A549 (cell line): ENCODE data around the gene PTRH1. TPM values are rescaled to one million over a fixed set of nuclear protein-coding genes. Genes with fewer than 3 reads are reported as not detected.
A peak's percentile ranks its signal among the peaks of the same experiment; 100 is the strongest.

Experiments used
- ATAC-seq, 2 experiments: fragments of 200-7000 bp in 1 of 2; fragments of >200 bp in 1 of 2; cut with Nextera tagmentation in 1 of 2; cut with Tn5 transposase in 1 of 2; 3 replicates each; pipeline versions ENCODE4 v1.8.0 to v1.9.1; 2018 to 2020; ENCODE audit warnings: mild to moderate bottlenecking in 1 of 2, moderate library complexity in 1 of 2
- CTCF ChIA-PET: fragments of 300-600 bp; sonication (Branson Sonifier 250); formaldehyde crosslinking; extraction: SDS; loops from one replicate; lab custom pipeline; 2021; ENCODE audit warnings: antibody characterized with exemption, inconsistent platforms; lab: Yijun Ruan, JAX
- POLR2A ChIA-PET: fragments of 350-600 bp; formaldehyde crosslinking; extraction: SDS; loops from one replicate; lab custom pipeline; 2021; ENCODE audit warnings: antibody characterized with exemption, inconsistent platforms; lab: Yijun Ruan, JAX
- DNase-seq, 2 experiments: peaks; one replicate each; pipeline versions ENCODE4 v3.0.0 to v3.0.0-alpha.2; 2011 to 2016; ENCODE audit warnings: low read depth in 1 of 2, low spot score in 1 of 2
- FAIRE-seq: peaks from 2 replicates; lab custom pipeline; 2011; peaks lifted over from hg19 to GRCh38; lab: Jason Lieb, UNC
- H3K27ac ChIP-seq, 2 experiments: fragments of >200 bp; sonication (Bioruptor Twin); formaldehyde crosslinking; 3 replicates each; pipeline ENCODE4 v1.5.1; 2016 to 2017
- H3K4me1 ChIP-seq: fragments of >200 bp; sonication (Bioruptor Twin); formaldehyde crosslinking; 3 replicates; pipeline ENCODE4 v1.6.1; 2016
- H3K4me2 ChIP-seq: fragments of >200 bp; sonication (Bioruptor Twin); formaldehyde crosslinking; 3 replicates; pipeline ENCODE4 v1.6.1; 2016
- H3K4me3 ChIP-seq: fragments of >200 bp; sonication (Bioruptor Twin); formaldehyde crosslinking; 3 replicates; pipeline ENCODE4 v1.5.1; 2016
- H3K9me3 ChIP-seq: fragments of >200 bp; sonication (Bioruptor Twin); formaldehyde crosslinking; 3 replicates; pipeline ENCODE4 v1.6.1; 2016
- BHLHE40 ChIP-seq: IDR thresholded peaks from 2 replicates; pipeline ENCODE4 v1.6.1; 2012; ENCODE audit warnings: low read depth, low read length, inconsistent platforms
- CHD2 ChIP-seq: fragments of 150-350 bp; IDR thresholded peaks from 2 replicates; pipeline ENCODE4 v1.6.1; 2014; ENCODE audit warnings: low read length; ENCODE audit not compliant: partially characterized antibody
- CTCF ChIP-seq: fragments of >200 bp; sonication (Bioruptor Twin); formaldehyde crosslinking; IDR thresholded peaks from 3 replicates; pipeline ENCODE4 v1.5.1; 2016
- E2F6 ChIP-seq: IDR thresholded peaks from 2 replicates; pipeline ENCODE4 v1.6.1; 2012; ENCODE audit warnings: low read depth, borderline replicate concordance
- EHF ChIP-seq: fragments of 250-450 bp; sonication (Bioruptor Pico); IDR thresholded peaks from 2 replicates; pipeline ENCODE4 v1.5.0; 2020; ENCODE audit warnings: mild to moderate bottlenecking
- HEYL ChIP-seq: fragments of 250-450 bp; sonication (Bioruptor Pico); IDR thresholded peaks from 2 replicates; pipeline ENCODE4 v1.8.0; 2021; ENCODE audit warnings: mild to moderate bottlenecking, moderate library complexity
- HOXA7 ChIP-seq: fragments of 250-450 bp; sonication (Bioruptor Pico); IDR thresholded peaks from 2 replicates; pipeline ENCODE4 v1.5.0; 2020; ENCODE audit warnings: mild to moderate bottlenecking, moderate library complexity
- HOXB13 ChIP-seq: fragments of 250-450 bp; sonication (Bioruptor Pico); IDR thresholded peaks from 2 replicates; pipeline ENCODE4 v1.5.0; 2020; ENCODE audit warnings: low read depth, mild to moderate bottlenecking, moderate library complexity
- JUNB ChIP-seq: fragments of >200 bp; sonication (Bioruptor Twin); formaldehyde crosslinking; IDR thresholded peaks from 2 replicates; pipeline ENCODE4 v1.6.1; 2016
- NR3C1 ChIP-seq: fragments of >200 bp; sonication (Bioruptor Twin); formaldehyde crosslinking; IDR thresholded peaks from 3 replicates; pipeline ENCODE4 v1.6.1; 2017
- PHF8 ChIP-seq: fragments of 200-600 bp; sonication (generic); IDR thresholded peaks from 2 replicates; pipeline ENCODE4 v1.6.1; 2016; ENCODE audit warnings: low read depth, mild to moderate bottlenecking, antibody characterized with exemption, moderate library complexity, borderline replicate concordance
- RAD21 ChIP-seq, 2 experiments: fragments of >200 bp in 1 of 2; sonication (Bioruptor Twin) in 1 of 2; formaldehyde crosslinking in 1 of 2; IDR thresholded peaks in 1 of 2; conservative IDR thresholded peaks in 1 of 2; 2 replicates in 1 of 2; 3 replicates in 1 of 2; pipeline ENCODE4 v1.6.1; 2012 to 2018; ENCODE audit warnings: inconsistent platforms in 1 of 2
- RCOR1 ChIP-seq: fragments of 150-350 bp; IDR thresholded peaks from 2 replicates; pipeline ENCODE4 v1.6.1; 2014; ENCODE audit warnings: antibody characterized with exemption, low read length, low read depth
- SREBF2 ChIP-seq: fragments of 450-650 bp; IDR thresholded peaks from 2 replicates; pipeline ENCODE4 v1.6.1; 2014; ENCODE audit warnings: mild to moderate bottlenecking, moderate library complexity
- TP53 ChIP-seq: fragments of 250-450 bp; sonication (Bioruptor Pico); IDR thresholded peaks from 2 replicates; pipeline ENCODE4 v1.5.0; 2021; ENCODE audit warnings: mild to moderate bottlenecking, moderate library complexity
- ZNF302 ChIP-seq: fragments of 250-450 bp; sonication (Bioruptor Pico); IDR thresholded peaks from 2 replicates; pipeline ENCODE4 v1.9.0; 2021; ENCODE audit warnings: inconsistent platforms, mild to moderate bottlenecking, moderate library complexity
- ZSCAN20 ChIP-seq: fragments of 250-450 bp; sonication (Bioruptor Pico); IDR thresholded peaks from 2 replicates; pipeline ENCODE4 v1.8.0; 2022; ENCODE audit warnings: mild to moderate bottlenecking, moderate library complexity
- WGBS: methylation state at CpG from one replicate; pipeline ENCODE4 v1.1.6; 2017; ENCODE audit errors: missing lambda C conversion rate; 5-methylcytosine and 5-hydroxymethylcytosine counted together
- polyA plus RNA-seq, 4 experiments: library from polyadenylated mRNA; depleted of rRNA in 3 of 4; stranded (reverse); fragments of >200 nt; fragmentation: RNase III in 1 of 4; extraction: RNeasy Plus Mini Kit Qiagen cat#74134 plus additional on column Dnase treatment in 1 of 4; gene quantifications; 2 replicates in 3 of 4; 3 replicates in 1 of 4; pipeline ENCODE4 v1.2.3, GENCODE V29; 2011 to 2017
- TF ChIP-seq, protein P1 (sequence below): fragments of 200-600 bp; sonication (generic); IDR thresholded peaks from 2 replicates; pipeline ENCODE4 v1.6.1; 2016; ENCODE audit warnings: antibody characterized with exemption, mild to moderate bottlenecking, moderate library complexity

PTRH1 gene
- polyA plus RNA-seq, 2 of the 4 experiments (the other 2 are of a cell fraction): 5.1 to 11.4 TPM

- TF ChIP-seq CTCF: no peak
- no peak for TF ChIP-seq CHD2
- no peak for TF ChIP-seq E2F6
- TF ChIP-seq HOXB13: no peak
- TF ChIP-seq EHF: no peak
- no peak for TF ChIP-seq TP53 (CRISPR knock-in tag)
- TF ChIP-seq, all 56 proteins: peak for 0
These were observed 6.4 kb downstream of the PTRH1 start (continued) for GRCh38 chr9:127708952-127709587.

DNA sequence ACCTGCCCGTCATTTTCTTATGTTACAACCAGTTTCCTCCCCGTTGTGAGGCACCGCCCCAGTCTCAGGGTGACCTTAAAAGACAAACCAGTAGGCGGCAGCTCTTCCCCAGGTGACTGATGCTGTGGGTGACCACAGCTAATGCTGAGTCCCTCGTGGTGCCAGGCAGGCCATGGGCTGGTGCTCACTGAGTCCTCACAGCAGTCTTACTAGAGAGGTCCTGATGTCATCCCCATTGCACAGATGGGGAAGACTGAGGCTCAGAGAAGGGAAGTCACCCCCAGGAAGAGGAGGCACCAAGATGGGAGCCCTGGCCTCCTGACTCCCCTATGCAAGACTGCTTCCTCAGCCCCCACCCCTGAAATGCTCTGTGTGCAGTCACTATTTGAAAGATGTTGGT lies 7.7 kb downstream of the PTRH1 start:
- FAIRE-seq: no peak
- H3K4me3 ChIP-seq: no peak overlapping the region
- POLR2A ChIA-PET: no interaction called here
- no peak overlapping the region for H3K4me2 ChIP-seq
- H3K4me1 ChIP-seq: no peaks in the 10 kb centered on the region
- peak in 1 of 2 experiments; percentile 44 for DNase-seq
- TF ChIP-seq RAD21 (conservative IDR thresholded peaks at IDR 0.05 in 1 of 2, IDR thresholded peaks at IDR 0.05 in 1 of 2): peak in 1 of 2 experiments; percentile 29; a peak in 2 of 5 replicates
- TF ChIP-seq HOXA7 (CRISPR knock-in tag): no peak
- no peak overlapping the region for H3K27ac ChIP-seq
- CTCF ChIA-PET: interaction anchor here (1.0 to 1.5 kb wide), 4 partner anchors 14 to 204 kb away, joined by 3 to 5 read pairs (median 4); no protein-coding TSS in a partner anchor
- WGBS: 47% methylated on average over 5 of the region's 5 CpGs
- H3K9me3 ChIP-seq: no peaks in the 10 kb centered on the region
- peak in 1 of 2 experiments; percentile 20; a peak in 2 of 6 replicates for ATAC-seq

DNA sequence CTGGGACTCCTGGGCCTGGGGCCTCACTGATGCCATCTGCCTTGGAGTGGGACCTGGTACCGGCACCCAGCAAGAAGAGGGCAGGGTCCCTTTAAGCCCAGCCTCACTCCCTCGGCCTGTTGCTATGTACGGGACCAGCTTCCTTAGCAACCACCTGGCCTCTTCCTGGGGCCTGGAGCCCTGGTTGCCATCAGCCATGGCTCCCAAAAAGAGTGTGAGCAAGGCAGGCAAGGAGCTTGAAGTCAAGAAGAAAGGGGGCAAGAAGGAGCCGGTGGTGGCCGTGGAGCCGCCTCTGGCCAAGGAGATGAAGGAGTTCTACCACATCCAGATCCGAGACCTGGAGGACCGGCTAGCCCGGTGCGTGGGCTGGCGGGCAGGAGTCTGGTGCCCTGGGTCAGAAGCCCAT lies 8.6 kb downstream of the PTRH1 start, which contains the start of gene CFAP157:
TSS of gene CFAP157 (plus strand) at position 153 of the 406 bp plus-strand sequence. CDS start at position 197, 44 bp downstream.
- CTCF ChIA-PET: interaction anchor here (0.6 to 4.2 kb wide), 6 partner anchors 9 to 246 kb away, joined by 3 to 25 read pairs (median 4); partner anchors contain the start of genes PTRH1, TOR2A and TTC16

More for the DNA sequence above, 8.6 kb downstream of the PTRH1 start, which contains the start of gene CFAP157:
- peak; percentile 60 to 73; a peak in 4 of 6 replicates for ATAC-seq
- TF ChIP-seq HEYL: no peak
- no peak for TF ChIP-seq RAD21 (conservative IDR thresholded peaks at IDR 0.05 in 1 of 2, IDR thresholded peaks at IDR 0.05 in 1 of 2)
- no peak for TF ChIP-seq ZSCAN20 (CRISPR knock-in tag)
- TF ChIP-seq PHF8: no peak
- TF ChIP-seq NR3C1: no peak
- TF ChIP-seq BHLHE40: no peak
- TF ChIP-seq HOXB13: no peak
- TF ChIP-seq, protein P1, sequence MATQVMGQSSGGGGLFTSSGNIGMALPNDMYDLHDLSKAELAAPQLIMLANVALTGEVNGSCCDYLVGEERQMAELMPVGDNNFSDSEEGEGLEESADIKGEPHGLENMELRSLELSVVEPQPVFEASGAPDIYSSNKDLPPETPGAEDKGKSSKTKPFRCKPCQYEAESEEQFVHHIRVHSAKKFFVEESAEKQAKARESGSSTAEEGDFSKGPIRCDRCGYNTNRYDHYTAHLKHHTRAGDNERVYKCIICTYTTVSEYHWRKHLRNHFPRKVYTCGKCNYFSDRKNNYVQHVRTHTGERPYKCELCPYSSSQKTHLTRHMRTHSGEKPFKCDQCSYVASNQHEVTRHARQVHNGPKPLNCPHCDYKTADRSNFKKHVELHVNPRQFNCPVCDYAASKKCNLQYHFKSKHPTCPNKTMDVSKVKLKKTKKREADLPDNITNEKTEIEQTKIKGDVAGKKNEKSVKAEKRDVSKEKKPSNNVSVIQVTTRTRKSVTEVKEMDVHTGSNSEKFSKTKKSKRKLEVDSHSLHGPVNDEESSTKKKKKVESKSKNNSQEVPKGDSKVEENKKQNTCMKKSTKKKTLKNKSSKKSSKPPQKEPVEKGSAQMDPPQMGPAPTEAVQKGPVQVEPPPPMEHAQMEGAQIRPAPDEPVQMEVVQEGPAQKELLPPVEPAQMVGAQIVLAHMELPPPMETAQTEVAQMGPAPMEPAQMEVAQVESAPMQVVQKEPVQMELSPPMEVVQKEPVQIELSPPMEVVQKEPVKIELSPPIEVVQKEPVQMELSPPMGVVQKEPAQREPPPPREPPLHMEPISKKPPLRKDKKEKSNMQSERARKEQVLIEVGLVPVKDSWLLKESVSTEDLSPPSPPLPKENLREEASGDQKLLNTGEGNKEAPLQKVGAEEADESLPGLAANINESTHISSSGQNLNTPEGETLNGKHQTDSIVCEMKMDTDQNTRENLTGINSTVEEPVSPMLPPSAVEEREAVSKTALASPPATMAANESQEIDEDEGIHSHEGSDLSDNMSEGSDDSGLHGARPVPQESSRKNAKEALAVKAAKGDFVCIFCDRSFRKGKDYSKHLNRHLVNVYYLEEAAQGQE: no peak
- TF ChIP-seq ZNF302 (CRISPR knock-in tag): no peak
- no peak for TF ChIP-seq SREBF2
- TF ChIP-seq JUNB: no peak
- no peak for TF ChIP-seq RCOR1
- TF ChIP-seq, all 56 proteins: peak for 0
- POLR2A ChIA-PET: no interaction called here
- no peak for FAIRE-seq
- Histone ChIP-seq H3K27ac (no peak within 1 kb of the TSS), H3K4me1 (no peaks in the 10 kb centered on the region), H3K4me2 (no peak within 1 kb of the TSS), H3K9me3 (no peaks in the 10 kb centered on the region), H3K4me3 (no peak within 1 kb of the TSS)
- peak; percentile 44 to 55 for DNase-seq
- 80% methylated on average over 11 of the region's 11 CpGs for WGBS
